Measurements from ENCODE around the gene GRIFIN. TPM values are rescaled to one million over a fixed set of nuclear protein-coding genes. Genes with fewer than 3 reads are reported as not detected.
A peak's percentile ranks its signal among the peaks of the same experiment; 100 is the strongest.

The GRIFIN gene
- total RNA-seq, 1 donor from 2014 or later: not detected

DNA sequence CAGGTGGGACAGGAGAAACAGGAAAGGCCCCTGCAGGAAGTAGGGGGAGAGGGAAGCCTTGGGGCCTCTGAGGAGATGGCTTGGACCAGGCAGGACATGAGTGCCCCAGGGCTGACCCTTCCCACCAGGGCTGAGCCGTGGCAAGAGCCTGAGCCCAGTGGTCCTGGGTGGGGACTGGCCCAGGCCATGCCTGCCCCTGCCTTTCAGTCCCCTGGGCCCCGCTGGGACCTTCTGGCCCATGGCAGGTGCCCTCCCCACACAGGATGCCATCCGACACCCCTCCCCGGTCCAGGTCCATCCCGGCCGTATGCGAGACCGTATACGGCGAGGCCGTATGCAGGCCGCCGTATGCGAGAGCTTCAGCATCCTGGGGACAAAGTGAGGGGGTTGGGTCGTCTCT is 2.0 kb downstream of the GRIFIN start:
- Mint-ChIP-seq H3K4me3 (ENCODE audit: unreplicated experiment) (no peak overlapping the region), H3K36me3 (ENCODE audit: low read depth, unreplicated experiment) (peaks cover 4% of the 10 kb centered on the region), H3K27me3 (ENCODE audit: unreplicated experiment) (peaks cover 10% of the 10 kb centered on the region), H3K27ac (ENCODE audit: unreplicated experiment) (no peak overlapping the region), H3K4me1 (ENCODE audit: unreplicated experiment) (peaks cover 21% of the 10 kb centered on the region), H3K9me3 (ENCODE audit: unreplicated experiment) (no peaks in the 10 kb centered on the region)
- TF ChIP-seq, protein P1, sequence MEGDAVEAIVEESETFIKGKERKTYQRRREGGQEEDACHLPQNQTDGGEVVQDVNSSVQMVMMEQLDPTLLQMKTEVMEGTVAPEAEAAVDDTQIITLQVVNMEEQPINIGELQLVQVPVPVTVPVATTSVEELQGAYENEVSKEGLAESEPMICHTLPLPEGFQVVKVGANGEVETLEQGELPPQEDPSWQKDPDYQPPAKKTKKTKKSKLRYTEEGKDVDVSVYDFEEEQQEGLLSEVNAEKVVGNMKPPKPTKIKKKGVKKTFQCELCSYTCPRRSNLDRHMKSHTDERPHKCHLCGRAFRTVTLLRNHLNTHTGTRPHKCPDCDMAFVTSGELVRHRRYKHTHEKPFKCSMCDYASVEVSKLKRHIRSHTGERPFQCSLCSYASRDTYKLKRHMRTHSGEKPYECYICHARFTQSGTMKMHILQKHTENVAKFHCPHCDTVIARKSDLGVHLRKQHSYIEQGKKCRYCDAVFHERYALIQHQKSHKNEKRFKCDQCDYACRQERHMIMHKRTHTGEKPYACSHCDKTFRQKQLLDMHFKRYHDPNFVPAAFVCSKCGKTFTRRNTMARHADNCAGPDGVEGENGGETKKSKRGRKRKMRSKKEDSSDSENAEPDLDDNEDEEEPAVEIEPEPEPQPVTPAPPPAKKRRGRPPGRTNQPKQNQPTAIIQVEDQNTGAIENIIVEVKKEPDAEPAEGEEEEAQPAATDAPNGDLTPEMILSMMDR (IDR thresholded peaks at IDR 0.05; ENCODE audit: unreplicated experiment): no peak
- DNase-seq (ENCODE audit: low spot score): no peak

DNA sequence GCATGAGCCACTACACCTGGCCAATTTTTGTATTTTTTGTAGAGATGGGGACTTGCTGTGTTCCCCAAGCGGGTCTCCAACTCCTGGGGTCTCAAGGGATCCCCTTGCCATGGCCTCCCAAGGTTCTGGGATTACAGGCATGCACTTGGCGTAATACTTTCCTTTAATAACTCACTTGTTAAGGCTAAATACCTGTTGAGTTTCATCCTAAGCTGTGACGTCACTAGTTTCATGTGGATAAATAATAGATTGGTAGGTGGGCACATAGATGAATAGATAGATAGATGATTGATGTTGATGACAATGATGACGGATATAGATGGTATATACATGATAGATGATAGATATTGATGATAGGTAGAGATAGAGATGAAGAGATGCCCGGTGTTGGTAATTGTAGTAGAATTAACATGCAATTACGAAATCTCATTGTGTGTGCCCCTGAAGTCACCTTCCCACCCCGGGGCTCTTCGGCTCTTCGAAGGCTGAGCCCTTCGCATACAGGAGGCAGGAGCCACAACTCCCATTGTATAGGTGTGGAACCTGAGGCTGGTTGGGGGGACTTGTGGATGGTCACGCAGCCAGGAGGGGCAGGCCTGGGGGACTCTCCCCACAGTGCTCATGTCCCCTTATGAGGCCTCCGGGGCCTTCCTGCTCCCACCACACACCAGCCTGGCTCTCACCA is 2.6 kb downstream of the GRIFIN start:
- Mint-ChIP-seq H3K27ac (ENCODE audit: unreplicated experiment) (peak overlapping the region; percentile 16), H3K9me3 (ENCODE audit: unreplicated experiment) (no peaks in the 10 kb centered on the region), H3K27me3 (ENCODE audit: unreplicated experiment) (peaks cover 9% of the 10 kb centered on the region), H3K4me1 (ENCODE audit: unreplicated experiment) (peaks cover 21% of the 10 kb centered on the region), H3K4me3 (ENCODE audit: unreplicated experiment) (peak overlapping the region; percentile 29), H3K36me3 (ENCODE audit: low read depth, unreplicated experiment) (peaks cover 4% of the 10 kb centered on the region)
- TF ChIP-seq, protein P1 (IDR thresholded peaks at IDR 0.05; ENCODE audit: unreplicated experiment): no peak
- DNase-seq (ENCODE audit: low spot score): no peak

DNA sequence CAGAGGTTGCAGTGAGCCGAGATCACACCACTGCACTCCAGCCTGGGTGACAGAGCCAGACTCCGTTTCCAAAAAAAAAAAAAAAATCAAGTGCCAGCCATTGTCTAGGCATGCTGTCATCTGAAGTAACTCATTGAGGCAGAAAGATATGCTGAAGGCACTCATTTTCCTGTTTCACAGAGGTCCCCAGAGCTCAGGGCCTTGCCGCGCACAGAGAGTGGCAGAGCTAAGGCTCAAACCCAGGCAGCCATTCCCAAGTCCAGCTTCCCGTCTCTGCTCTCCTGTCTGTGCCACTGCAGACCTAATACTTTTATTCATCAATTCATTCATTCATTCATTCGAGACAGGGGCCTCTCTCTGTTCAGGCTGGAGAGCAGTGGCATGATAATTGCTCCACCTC is 3.5 kb downstream of the GRIFIN start:
- TF ChIP-seq, protein P1 (IDR thresholded peaks at IDR 0.05; ENCODE audit: unreplicated experiment): no peak
- Mint-ChIP-seq H3K27ac (ENCODE audit: unreplicated experiment) (no peak overlapping the region), H3K4me1 (ENCODE audit: unreplicated experiment) (peaks cover 21% of the 10 kb centered on the region), H3K27me3 (ENCODE audit: unreplicated experiment) (peaks cover 9% of the 10 kb centered on the region), H3K36me3 (ENCODE audit: low read depth, unreplicated experiment) (peaks cover 4% of the 10 kb centered on the region), H3K9me3 (ENCODE audit: unreplicated experiment) (no peaks in the 10 kb centered on the region), H3K4me3 (ENCODE audit: unreplicated experiment) (no peak overlapping the region)
- no peak for DNase-seq (ENCODE audit: low spot score)

DNA sequence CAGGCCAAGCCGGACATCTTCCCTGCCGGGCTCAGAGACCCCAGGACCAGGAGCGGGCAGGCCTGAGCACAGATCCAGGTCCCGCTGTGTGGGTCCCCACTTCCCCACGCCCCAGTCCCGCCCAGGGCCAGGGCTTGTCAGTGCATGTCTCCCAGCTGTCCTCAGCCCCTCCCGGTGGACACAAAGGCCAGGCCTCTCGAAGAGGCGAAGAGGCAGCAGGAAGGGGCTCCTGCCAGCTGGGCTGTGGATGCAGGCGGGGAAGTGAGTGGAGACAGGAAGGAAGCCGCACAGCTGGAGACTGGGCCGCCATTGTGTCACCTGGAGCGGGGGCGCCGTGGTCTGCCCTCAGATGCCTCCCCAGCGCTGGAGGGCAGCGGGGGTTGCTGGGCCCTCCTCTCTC is 4.8 kb downstream of the GRIFIN start:
- Mint-ChIP-seq H3K4me3 (ENCODE audit: unreplicated experiment) (no peak overlapping the region), H3K9me3 (ENCODE audit: unreplicated experiment) (no peaks in the 10 kb centered on the region), H3K27ac (ENCODE audit: unreplicated experiment) (peak overlapping the region; percentile 19), H3K27me3 (ENCODE audit: unreplicated experiment) (peaks cover 9% of the 10 kb centered on the region), H3K4me1 (ENCODE audit: unreplicated experiment) (peaks cover 21% of the 10 kb centered on the region), H3K36me3 (ENCODE audit: low read depth, unreplicated experiment) (peaks cover 4% of the 10 kb centered on the region)
- DNase-seq (ENCODE audit: low spot score): peak; percentile 71
- TF ChIP-seq, protein P1 (IDR thresholded peaks at IDR 0.05; ENCODE audit: unreplicated experiment): no peak

DNA sequence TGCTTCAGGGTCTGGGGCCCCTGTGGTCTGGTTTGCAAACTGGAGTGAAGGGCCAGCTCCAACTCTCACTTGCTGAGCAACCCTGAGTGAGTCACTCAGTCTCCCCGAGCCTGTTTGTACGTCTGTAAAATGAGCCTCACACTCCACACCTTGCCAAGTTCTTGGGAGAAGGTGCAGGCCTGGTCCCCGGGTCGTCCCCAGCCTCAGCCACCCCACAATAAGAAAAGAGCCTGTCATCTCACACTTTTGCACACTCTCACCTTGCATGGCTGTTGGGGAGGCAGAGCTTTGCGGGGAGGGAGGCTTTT is 5.2 kb downstream of the GRIFIN start:
- no peak for DNase-seq (ENCODE audit: low spot score)
- H3K36me3 Mint-ChIP-seq (ENCODE audit: low read depth, unreplicated experiment): peaks cover 4% of the 10 kb centered on the region
- no peaks in the 10 kb centered on the region for H3K9me3 Mint-ChIP-seq (ENCODE audit: unreplicated experiment)
- TF ChIP-seq, protein P1 (IDR thresholded peaks at IDR 0.05; ENCODE audit: unreplicated experiment): no peak
- peak overlapping the region; percentile 19 for H3K27ac Mint-ChIP-seq (ENCODE audit: unreplicated experiment)
- H3K4me1 Mint-ChIP-seq (ENCODE audit: unreplicated experiment): peaks cover 21% of the 10 kb centered on the region
- no peak overlapping the region for H3K4me3 Mint-ChIP-seq (ENCODE audit: unreplicated experiment)
- H3K27me3 Mint-ChIP-seq (ENCODE audit: unreplicated experiment): peaks cover 10% of the 10 kb centered on the region
